OCI-LY3 (cell line): Measurements from ENCODE around the gene EHBP1.
"Not testable (repeated sequence)": the region's sequence is repeated elsewhere in the genome, so short reads cannot be mapped to it uniquely, and the experiment has no call there.

Source experiments
- EZH2phosphoT487 ChIP-seq: fragments of 200-600 bp; shearing (Covaris generic); IDR thresholded peaks from 2 replicates; pipeline ENCODE4 v1.6.1; 2018; ENCODE audit warnings: antibody characterized with exemption, mixed run types, low read depth
- TF ChIP-seq, protein P1 (sequence below): fragments of 200-600, 300-600 bp; sonication (generic); IDR thresholded peaks from 2 replicates; pipeline ENCODE4 v1.5.1; 2014; ENCODE audit warnings: antibody characterized with exemption, low read length, low read depth

GRCh38 chr2:62713196-62713595 is 7.7 kb downstream of the EHBP1 start:
- TF ChIP-seq, protein P1, sequence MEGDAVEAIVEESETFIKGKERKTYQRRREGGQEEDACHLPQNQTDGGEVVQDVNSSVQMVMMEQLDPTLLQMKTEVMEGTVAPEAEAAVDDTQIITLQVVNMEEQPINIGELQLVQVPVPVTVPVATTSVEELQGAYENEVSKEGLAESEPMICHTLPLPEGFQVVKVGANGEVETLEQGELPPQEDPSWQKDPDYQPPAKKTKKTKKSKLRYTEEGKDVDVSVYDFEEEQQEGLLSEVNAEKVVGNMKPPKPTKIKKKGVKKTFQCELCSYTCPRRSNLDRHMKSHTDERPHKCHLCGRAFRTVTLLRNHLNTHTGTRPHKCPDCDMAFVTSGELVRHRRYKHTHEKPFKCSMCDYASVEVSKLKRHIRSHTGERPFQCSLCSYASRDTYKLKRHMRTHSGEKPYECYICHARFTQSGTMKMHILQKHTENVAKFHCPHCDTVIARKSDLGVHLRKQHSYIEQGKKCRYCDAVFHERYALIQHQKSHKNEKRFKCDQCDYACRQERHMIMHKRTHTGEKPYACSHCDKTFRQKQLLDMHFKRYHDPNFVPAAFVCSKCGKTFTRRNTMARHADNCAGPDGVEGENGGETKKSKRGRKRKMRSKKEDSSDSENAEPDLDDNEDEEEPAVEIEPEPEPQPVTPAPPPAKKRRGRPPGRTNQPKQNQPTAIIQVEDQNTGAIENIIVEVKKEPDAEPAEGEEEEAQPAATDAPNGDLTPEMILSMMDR, result not testable (repeated sequence)
- not testable (repeated sequence) for TF ChIP-seq EZH2phosphoT487
